Neural cell (in vitro differentiated cells): ENCODE measurements around the gene ZNF524. TPM values are rescaled to one million over a fixed set of nuclear protein-coding genes. Genes with fewer than 3 reads are reported as not detected.

Experiments
- H2AFZ ChIP-seq: fragments of 200-600, 300-800 bp; sonication (generic), shearing (Covaris generic); 2 replicates; pipeline ENCODE4 v1.6.0; 2014; ENCODE audit warnings: low read depth, mild to moderate bottlenecking, antibody characterized with exemption, low read length, moderate library complexity
- H3F3A ChIP-seq: fragments of 200-600 bp; shearing (Covaris generic); 2 replicates; pipeline ENCODE4 v1.6.1; 2016; ENCODE audit warnings: mild to moderate bottlenecking, moderate library complexity, mixed read lengths, antibody characterized with exemption, low read length; ENCODE audit not compliant: insufficient read depth, poor library complexity, severe bottlenecking
- H3K27ac ChIP-seq: fragments of 200-600, 300-800 bp; sonication (generic), shearing (Covaris generic); 2 replicates; pipeline ENCODE4 v1.5.1; 2014; ENCODE audit warnings: mild to moderate bottlenecking, low read length, moderate library complexity
- H3K27me3 ChIP-seq: fragments of 300-800, 200-600 bp; sonication (generic), shearing (Covaris generic); 2 replicates; pipeline ENCODE4 v1.6.0; 2014; ENCODE audit warnings: mild to moderate bottlenecking, low read depth, low read length, moderate library complexity; ENCODE audit not compliant: insufficient read depth
- H3K36me3 ChIP-seq: fragments of 300-800, 200-600 bp; sonication (generic), shearing (Covaris generic); 2 replicates; pipeline ENCODE4 v1.5.1; 2014; ENCODE audit warnings: mild to moderate bottlenecking, antibody characterized with exemption, low read length, moderate library complexity; ENCODE audit not compliant: insufficient read depth
- H3K4me2 ChIP-seq: fragments of 300-800, 200-600 bp; sonication (generic), shearing (Covaris generic); 2 replicates; pipeline ENCODE4 v1.6.0; 2014; ENCODE audit warnings: mild to moderate bottlenecking, low read length
- H3K4me3 ChIP-seq: fragments of 300-800, 200-600 bp; sonication (generic), shearing (Covaris generic); 2 replicates; pipeline ENCODE4 v1.5.1; 2014; ENCODE audit warnings: mild to moderate bottlenecking, low read length, moderate library complexity
- H3K79me2 ChIP-seq: fragments of 200-600 bp; shearing (Covaris generic); replicated peaks from 2 replicates; pipeline ENCODE4 v1.6.0; 2014; ENCODE audit warnings: mild to moderate bottlenecking, low read length, moderate library complexity; ENCODE audit not compliant: insufficient read depth
- H3K9ac ChIP-seq: fragments of 300-800, 200-600 bp; sonication (generic), shearing (Covaris generic); 2 replicates; pipeline ENCODE4 v1.6.1; 2016; ENCODE audit warnings: mild to moderate bottlenecking, low read length, mixed read lengths
- H3K9me2 ChIP-seq: fragments of 200-600 bp; shearing (Covaris generic); 2 replicates; pipeline ENCODE4 v1.6.1; 2016; ENCODE audit warnings: mild to moderate bottlenecking, low read length, mixed read lengths; ENCODE audit not compliant: insufficient read depth
- H3K9me3 ChIP-seq: fragments of 200-600, 300-800 bp; sonication (generic), shearing (Covaris generic); 2 replicates; pipeline ENCODE4 v1.6.1; 2016; ENCODE audit warnings: mild to moderate bottlenecking, mixed run types, low read length, moderate library complexity, mixed read lengths
- H4K20me1 ChIP-seq: fragments of 200-600 bp; shearing (Covaris generic); 2 replicates; pipeline ENCODE4 v1.6.1; 2016; ENCODE audit warnings: mild to moderate bottlenecking, mixed run types; ENCODE audit not compliant: insufficient read depth
- EP300 ChIP-seq: fragments of 450-650 bp; conservative IDR thresholded peaks from 2 replicates; pipeline ENCODE4 v1.6.1; 2014; ENCODE audit warnings: antibody characterized with exemption, mild to moderate bottlenecking, moderate library complexity; ENCODE audit not compliant: poor library complexity, severe bottlenecking
- EZH2 ChIP-seq: fragments of 200-600, 300-800 bp; shearing (Covaris generic), sonication (generic); IDR thresholded peaks from 2 replicates; pipeline ENCODE4 v1.6.1; 2014; ENCODE audit warnings: antibody characterized with exemption, low read length, borderline replicate concordance, mild to moderate bottlenecking; ENCODE audit not compliant: insufficient read depth, poor library complexity, severe bottlenecking
- MXI1 ChIP-seq: fragments of 450-650 bp; conservative IDR thresholded peaks from 2 replicates; pipeline ENCODE4 v1.6.1; 2014; ENCODE audit warnings: antibody characterized with exemption, mild to moderate bottlenecking; ENCODE audit not compliant: poor library complexity, severe bottlenecking
- POLR2AphosphoS5 ChIP-seq: IDR thresholded peaks from 2 replicates; pipeline ENCODE4 v1.6.1; 2012
- RAD21 ChIP-seq: fragments of 450-650 bp; conservative IDR thresholded peaks from 2 replicates; pipeline ENCODE4 v1.6.1; 2014; ENCODE audit warnings: antibody characterized with exemption, mild to moderate bottlenecking, moderate library complexity
- REST ChIP-seq: IDR thresholded peaks from 2 replicates; pipeline ENCODE4 v1.6.1; 2012; ENCODE audit warnings: borderline replicate concordance
- SMC3 ChIP-seq: fragments of 450-650 bp; conservative IDR thresholded peaks from 2 replicates; pipeline ENCODE4 v1.6.1; 2014; ENCODE audit warnings: antibody characterized with exemption, mild to moderate bottlenecking, moderate library complexity; ENCODE audit not compliant: poor library complexity
- TAF1 ChIP-seq: IDR thresholded peaks from 2 replicates; pipeline ENCODE4 v1.6.1; 2012; ENCODE audit warnings: low read depth
- polyA plus RNA-seq: library from polyadenylated mRNA; depleted of rRNA; stranded (reverse); fragments of >200 nt; gene quantifications from 2 replicates; pipeline ENCODE4 v1.2.3, GENCODE V29; 2014
- TF ChIP-seq, protein P1 (sequence below): fragments of 450-650 bp; IDR thresholded peaks from 2 replicates; pipeline ENCODE4 v1.5.1; 2014; ENCODE audit warnings: antibody characterized with exemption, mild to moderate bottlenecking, moderate library complexity; ENCODE audit not compliant: poor library complexity, severe bottlenecking

ZNF524 gene
- polyA plus RNA-seq, 1 donor from 2014 or later: 3.2 TPM

DNA sequence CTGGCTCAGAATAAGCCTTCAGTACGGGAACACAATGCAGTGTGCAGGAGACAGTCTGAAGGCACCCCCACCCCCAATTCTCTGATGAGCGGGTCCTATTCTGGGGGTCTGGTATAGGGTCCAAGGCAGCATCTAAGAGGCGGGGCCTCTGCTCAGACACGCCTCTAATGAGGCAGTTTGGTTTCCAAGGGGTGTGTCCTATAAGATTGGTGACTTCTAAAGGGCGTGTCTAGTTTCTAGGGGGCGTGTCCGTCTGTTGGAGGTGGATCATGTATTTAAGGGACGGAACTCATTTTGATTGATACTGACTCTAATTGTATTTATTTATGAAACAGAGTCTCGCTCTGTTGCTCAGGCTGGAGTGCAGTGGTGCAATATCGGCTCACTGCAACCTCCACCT is 9.5 kb upstream of the ZNF524 start:
- H2AFZ ChIP-seq: no peak overlapping the region
- no peaks in the 10 kb centered on the region for H3F3A ChIP-seq
- H3K9me2 ChIP-seq: no peaks in the 10 kb centered on the region
- no peaks in the 10 kb centered on the region for H3K9me3 ChIP-seq
- no peaks in the 10 kb centered on the region for H3K79me2 ChIP-seq
- no peak overlapping the region for H3K9ac ChIP-seq
- H3K36me3 ChIP-seq: peaks cover 6% of the 10 kb centered on the region
- H3K27me3 ChIP-seq: no peaks in the 10 kb centered on the region
- no peaks in the 10 kb centered on the region for H4K20me1 ChIP-seq
- no peak overlapping the region for H3K4me3 ChIP-seq
- no peak for TF ChIP-seq MXI1
- no peak for TF ChIP-seq RAD21
- no peak for TF ChIP-seq REST
- no peak for TF ChIP-seq POLR2AphosphoS5
- TF ChIP-seq EP300: no peak
- TF ChIP-seq EZH2: no peak
- no peak for TF ChIP-seq TAF1
- TF ChIP-seq, protein P1, sequence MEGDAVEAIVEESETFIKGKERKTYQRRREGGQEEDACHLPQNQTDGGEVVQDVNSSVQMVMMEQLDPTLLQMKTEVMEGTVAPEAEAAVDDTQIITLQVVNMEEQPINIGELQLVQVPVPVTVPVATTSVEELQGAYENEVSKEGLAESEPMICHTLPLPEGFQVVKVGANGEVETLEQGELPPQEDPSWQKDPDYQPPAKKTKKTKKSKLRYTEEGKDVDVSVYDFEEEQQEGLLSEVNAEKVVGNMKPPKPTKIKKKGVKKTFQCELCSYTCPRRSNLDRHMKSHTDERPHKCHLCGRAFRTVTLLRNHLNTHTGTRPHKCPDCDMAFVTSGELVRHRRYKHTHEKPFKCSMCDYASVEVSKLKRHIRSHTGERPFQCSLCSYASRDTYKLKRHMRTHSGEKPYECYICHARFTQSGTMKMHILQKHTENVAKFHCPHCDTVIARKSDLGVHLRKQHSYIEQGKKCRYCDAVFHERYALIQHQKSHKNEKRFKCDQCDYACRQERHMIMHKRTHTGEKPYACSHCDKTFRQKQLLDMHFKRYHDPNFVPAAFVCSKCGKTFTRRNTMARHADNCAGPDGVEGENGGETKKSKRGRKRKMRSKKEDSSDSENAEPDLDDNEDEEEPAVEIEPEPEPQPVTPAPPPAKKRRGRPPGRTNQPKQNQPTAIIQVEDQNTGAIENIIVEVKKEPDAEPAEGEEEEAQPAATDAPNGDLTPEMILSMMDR: no peak
- no peak for TF ChIP-seq SMC3
- H3K4me2 ChIP-seq: no peak overlapping the region
- no peak overlapping the region for H3K27ac ChIP-seq

DNA sequence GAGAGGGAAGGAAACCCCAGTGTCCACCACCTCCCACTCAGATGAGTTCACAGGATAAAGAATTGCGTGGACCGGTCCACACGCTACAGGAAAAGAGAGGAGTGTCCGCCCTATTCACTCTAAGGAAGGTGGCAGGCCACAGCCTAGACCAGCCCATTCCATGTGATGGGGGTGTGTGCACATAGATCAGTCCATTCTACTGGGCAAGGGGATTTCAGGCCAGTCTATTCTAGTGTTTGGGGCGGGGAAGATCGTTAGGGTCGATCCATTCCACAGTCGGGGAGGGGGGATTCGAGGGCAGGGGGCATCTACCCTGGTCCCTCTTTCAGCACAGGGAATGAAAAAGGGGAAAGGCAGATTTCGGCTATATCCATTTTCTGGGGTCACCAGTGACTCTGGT is 8.5 kb upstream of the ZNF524 start:
- no peaks in the 10 kb centered on the region for H3K9me2 ChIP-seq
- no peak overlapping the region for H3K9ac ChIP-seq
- no peak overlapping the region for H3K4me3 ChIP-seq
- H3K27me3 ChIP-seq: no peaks in the 10 kb centered on the region
- no peak overlapping the region for H3K4me2 ChIP-seq
- no peak overlapping the region for H2AFZ ChIP-seq
- H3K27ac ChIP-seq: no peak overlapping the region
- no peaks in the 10 kb centered on the region for H3F3A ChIP-seq
- no peaks in the 10 kb centered on the region for H4K20me1 ChIP-seq
- H3K36me3 ChIP-seq: peaks cover 6% of the 10 kb centered on the region
- H3K9me3 ChIP-seq: no peaks in the 10 kb centered on the region
- no peaks in the 10 kb centered on the region for H3K79me2 ChIP-seq
- TF ChIP-seq MXI1 (no peak), POLR2AphosphoS5 (no peak), TAF1 (no peak), SMC3 (no peak), EP300 (no peak)
- TF ChIP-seq, protein P1: no peak
